Fibroblast of upper back skin (primary cell): Measurements from ENCODE around the gene MAPRE3.
A peak's percentile ranks its signal among the peaks of the same experiment; 100 is the strongest.

Experiments
- DNase-seq: peaks from one replicate; pipeline ENCODE4 v3.0.0-alpha.2; 2013

The MAPRE3 gene

GRCh38 chr2:26986576-26986975 is 16.1 kb downstream of the MAPRE3 start:
- DNase-seq: peak; percentile 53

- peak; percentile 78 for DNase-seq
These were observed 17.8 kb downstream of the MAPRE3 start for GRCh38 chr2:26988058-26988860.

GRCh38 chr2:26989156-26989555 is 18.7 kb downstream of the MAPRE3 start:
- DNase-seq: peak; percentile 63

- DNase-seq: no peak
These were observed 21.3 kb downstream of the MAPRE3 start for GRCh38 chr2:26991717-26992116.

GRCh38 chr2:26993768-26994167 is 23.3 kb downstream of the MAPRE3 start:
- DNase-seq: peak; percentile 19

- no peak for DNase-seq
These were observed 24.5 kb downstream of the MAPRE3 start for GRCh38 chr2:26994983-26995382.

- DNase-seq: no peak
These were observed 27.0 kb downstream of the MAPRE3 start for GRCh38 chr2:26997394-26997793.

GRCh38 chr2:26998323-26998722 is 27.9 kb downstream of the MAPRE3 start:
- DNase-seq: no peak

- no peak for DNase-seq
These were observed 29.8 kb downstream of the MAPRE3 start for GRCh38 chr2:27000228-27000627.

- no peak for DNase-seq
These were observed 30.6 kb downstream of the MAPRE3 start for GRCh38 chr2:27000995-27001394.

GRCh38 chr2:27001950-27002349 is 31.5 kb downstream of the MAPRE3 start:
- DNase-seq: no peak

- DNase-seq: no peak
These were observed 32.6 kb downstream of the MAPRE3 start for GRCh38 chr2:27003007-27003406.

- DNase-seq: peak; percentile 45
These were observed 33.4 kb downstream of the MAPRE3 start for GRCh38 chr2:27003857-27004256.

- no peak for DNase-seq
These were observed 36.4 kb downstream of the MAPRE3 start for GRCh38 chr2:27006602-27007415.

- DNase-seq: no peak
These were observed 37.3 kb downstream of the MAPRE3 start for GRCh38 chr2:27007416-27008374.

GRCh38 chr2:27008678-27009077 is 38.2 kb downstream of the MAPRE3 start:
- DNase-seq: no peak

- no peak for DNase-seq
These were observed 38.6 kb downstream of the MAPRE3 start for GRCh38 chr2:27009083-27009482.

GRCh38 chr2:27009716-27010115 is 39.3 kb downstream of the MAPRE3 start:
- DNase-seq: no peak

- DNase-seq: no peak
These were observed 39.7 kb downstream of the MAPRE3 start for GRCh38 chr2:27010139-27010538.

- DNase-seq: no peak
These were observed 43.3 kb downstream of the MAPRE3 start for GRCh38 chr2:27013738-27014137.

GRCh38 chr2:27014771-27015433 is 44.5 kb downstream of the MAPRE3 start:
- DNase-seq: no peak

GRCh38 chr2:27016801-27017325 is 46.4 kb downstream of the MAPRE3 start:
- DNase-seq: peak; percentile 78
